Hematopoietic multipotent progenitor cell treated with erythropoietin and hydrocortisone succinate and interleukin-3 and kit ligand, for 4 days (in vitro differentiated cells): Measurements from ENCODE around the gene SRPRB.

Experiments
- DNase-seq: peaks from one replicate; pipeline ENCODE4 v3.0.0-alpha.2; 2015

Gene SRPRB

GRCh38 chr3:133849346-133849745 lies 43.7 kb downstream of the SRPRB start:
- no peak for DNase-seq

DNA sequence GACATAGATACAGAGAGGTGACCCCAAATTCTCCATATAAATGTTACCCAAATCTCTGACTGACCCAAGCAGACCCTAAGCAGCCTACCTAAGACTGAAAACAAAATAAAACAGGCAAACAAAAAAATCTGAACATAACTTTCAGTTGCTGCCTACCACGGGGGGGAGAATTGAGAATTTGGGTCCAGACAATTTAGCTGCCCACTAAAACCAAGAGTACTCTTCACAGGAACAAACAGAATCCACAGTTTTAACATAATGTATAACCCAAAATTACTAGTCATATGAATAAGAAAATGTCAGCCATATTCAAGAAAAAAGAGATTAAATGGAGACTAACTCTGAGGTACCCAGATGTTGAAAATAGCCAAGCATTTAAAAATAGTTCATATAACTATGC lies 44.4 kb downstream of the SRPRB start:
- DNase-seq: no peak

DNA sequence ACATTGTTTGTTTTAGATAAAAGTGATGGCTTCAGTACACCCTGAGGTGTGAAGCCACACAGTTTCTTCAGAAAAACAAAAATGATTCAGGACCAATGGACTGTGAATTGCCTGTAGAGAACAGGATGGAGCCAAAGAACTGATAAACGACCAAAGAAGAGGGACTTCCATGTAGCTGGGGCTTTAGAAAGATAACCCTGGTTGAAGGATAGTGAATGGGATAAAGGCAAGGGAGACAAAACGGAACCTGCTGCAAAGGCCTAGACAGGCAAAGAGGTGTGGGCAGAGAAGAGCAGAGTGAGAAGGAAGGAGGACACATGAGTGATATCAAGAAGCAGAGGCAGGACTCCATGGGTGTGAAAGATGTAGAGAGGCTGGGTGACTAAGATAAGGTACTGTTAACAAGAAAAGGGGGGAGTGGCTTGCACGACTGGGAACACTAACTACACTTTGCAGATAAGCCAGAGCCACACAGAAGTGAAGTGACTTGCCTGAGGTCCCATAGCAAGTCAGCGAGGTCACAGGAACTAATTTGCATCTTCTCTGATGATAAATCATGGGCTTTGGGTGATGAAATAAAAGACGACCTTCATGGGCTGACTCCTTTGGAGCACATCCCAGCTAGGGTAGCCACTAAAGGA lies 45.8 kb downstream of the SRPRB start:
- DNase-seq: peak; percentile 98

DNA sequence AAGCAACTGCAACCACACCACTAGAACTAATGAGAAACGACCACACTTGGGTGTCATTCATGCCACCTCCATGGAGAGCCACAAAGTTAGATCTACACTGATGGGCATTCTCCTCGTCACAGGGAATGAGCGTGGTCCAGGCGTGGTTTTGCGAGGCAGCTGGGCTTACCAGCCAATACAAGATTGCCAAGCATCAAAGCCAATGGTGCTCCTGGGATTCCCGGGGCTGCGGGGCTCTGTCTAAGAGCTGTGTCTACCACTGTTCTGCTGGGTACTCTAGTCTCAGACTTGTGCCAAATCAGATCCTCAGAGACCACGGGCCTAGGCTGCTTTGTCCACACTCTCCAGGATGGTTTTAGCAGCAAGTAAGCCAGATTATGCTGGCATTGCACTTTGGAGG lies 46.3 kb downstream of the SRPRB start:
- DNase-seq: no peak

DNA sequence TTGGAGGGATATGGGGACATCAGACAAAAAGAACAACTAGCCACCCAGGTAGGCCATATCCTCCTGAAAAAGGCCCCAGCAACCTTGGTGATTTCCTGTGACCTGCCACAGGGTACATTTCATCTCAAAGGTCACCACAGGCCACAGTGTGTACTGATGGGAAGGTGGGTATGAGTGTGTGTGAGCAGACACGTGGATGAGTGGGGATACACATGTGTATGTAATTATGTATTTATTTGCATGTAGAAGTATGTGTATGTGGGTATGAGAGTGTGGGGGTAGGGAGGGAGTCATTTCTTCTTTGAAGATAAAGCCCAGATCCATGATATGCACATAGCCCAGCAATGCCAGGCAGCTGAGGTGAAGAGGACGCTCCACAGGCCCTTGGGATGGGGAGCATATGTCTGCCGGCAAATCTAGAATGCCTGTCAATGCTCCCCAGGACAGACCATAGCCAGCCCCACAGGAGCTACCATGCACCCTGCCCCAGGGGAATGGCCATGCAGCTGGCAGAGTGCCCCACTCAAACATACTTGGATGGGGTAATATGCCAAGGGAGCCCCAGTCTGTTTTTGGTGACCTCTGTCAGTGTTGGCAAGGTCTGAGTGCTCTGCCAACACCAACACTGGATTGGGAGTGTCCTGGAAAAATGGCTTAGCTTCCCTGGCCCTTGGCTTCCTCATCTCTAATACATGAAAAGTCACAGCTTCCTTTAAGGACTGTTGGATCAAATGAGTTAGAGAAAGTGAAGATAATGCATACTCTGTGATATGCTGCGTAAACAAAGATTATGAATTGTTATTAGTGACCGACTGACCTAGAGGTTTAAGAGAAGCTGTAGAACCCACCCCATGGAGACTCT lies 47.7 kb downstream of the SRPRB start:
- DNase-seq: no peak

- no peak for DNase-seq
Measured at GRCh38 chr3:133853925-133854227, 48.3 kb downstream of the SRPRB start.

- DNase-seq: no peak
Measured at GRCh38 chr3:133854264-133855001, 48.8 kb downstream of the SRPRB start.

DNA sequence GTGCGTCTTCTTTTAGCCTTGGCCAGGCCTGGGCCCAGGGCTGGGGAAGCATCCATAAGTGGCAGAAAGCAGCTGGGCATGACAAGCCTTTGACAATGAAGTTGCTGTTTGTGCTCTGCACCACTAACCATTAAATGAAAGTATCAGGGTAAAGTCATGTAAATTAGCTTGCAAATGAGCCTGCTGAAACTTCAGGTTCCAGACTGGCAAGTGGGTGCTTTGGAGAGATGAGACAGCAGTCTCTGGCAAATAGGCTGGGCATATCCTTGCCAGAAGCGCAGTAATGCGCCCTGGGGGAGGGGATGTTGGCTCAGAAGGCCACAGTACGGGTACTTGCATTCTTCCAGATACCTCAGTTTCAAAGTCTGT lies 49.4 kb downstream of the SRPRB start:
- DNase-seq: no peak

DNA sequence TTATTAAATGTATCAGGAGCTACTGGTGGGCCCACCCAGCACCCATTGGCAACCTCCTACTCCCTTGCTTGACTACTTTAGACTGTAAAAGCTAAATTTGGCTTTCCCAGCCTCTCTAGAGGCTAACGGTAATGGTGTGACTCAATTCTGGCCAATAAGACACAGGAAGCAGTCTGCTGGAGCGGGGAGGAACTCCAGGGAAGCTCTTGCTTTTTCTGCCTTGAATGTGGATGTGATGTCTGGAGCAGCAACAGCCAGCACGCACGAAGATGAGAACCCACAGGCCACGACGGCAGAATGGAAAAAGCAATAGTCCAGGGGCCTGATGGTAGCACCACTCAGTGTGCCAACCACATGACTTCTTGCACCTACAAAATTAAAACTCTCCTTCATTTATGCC lies 50.2 kb downstream of the SRPRB start:
- DNase-seq: no peak

- no peak for DNase-seq
Measured at GRCh38 chr3:133856316-133856715, 50.7 kb downstream of the SRPRB start.

- peak; percentile 57 for DNase-seq
Measured at GRCh38 chr3:133857767-133858166, 52.2 kb downstream of the SRPRB start.

DNA sequence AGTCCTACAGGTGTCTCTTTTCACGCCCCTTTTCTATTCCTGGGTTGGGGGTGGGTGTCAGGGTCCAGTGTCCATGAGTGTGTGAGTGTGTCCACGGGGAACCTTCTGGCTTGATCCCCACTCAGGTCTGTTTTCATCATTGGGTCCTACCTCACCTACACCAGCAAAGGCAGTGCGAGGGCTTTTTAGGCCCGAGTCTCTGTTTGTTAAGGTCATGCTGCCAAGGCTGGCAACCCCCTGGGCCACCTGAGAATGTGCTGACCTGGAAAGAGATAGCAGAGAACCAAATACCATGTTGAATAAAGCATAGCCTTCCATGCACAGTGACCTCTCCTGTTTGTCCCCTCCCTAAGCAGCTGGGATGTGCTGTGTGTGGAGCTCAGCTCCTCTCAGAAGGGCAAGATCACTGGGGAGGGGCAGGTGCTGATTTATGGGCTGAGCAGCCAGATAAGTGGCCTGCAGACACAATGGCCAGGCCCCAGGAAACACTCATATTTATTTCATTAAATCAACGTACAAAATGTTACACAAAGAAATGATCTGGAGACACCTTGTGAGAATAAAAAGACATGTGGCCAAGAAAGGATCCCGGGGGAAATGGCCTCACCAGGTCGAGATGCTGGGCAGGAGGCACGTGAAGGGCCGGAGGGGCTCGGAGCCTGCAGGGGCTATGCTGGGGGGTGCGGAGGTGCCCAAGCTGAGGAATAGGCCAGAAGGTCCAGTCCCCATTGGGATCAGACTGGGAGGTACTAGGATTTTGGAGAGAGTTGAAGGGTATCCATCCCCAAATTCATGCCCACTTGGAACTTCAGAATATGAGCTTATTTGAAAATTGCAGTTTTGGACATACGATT lies 54.0 kb downstream of the SRPRB start:
- no peak for DNase-seq

DNA sequence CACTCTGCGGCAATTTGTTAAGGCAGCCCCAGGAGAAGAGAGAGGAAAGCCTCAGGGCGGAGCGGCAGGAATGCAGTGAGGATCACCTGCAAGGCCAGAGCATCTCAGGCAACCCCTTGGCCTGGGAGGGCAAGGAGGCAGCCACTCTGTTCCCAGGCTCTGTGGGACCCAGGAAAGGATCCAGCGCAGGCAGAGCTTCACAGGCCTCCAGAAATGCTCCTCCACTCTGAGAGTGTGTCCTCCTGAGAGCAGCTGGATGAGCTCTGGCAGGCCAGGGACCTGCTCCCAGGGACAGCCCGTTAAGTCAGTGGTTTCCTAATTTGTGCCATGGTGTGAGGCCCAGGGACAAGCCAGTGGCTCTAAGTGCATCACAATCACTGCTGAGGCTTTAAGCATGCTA lies 54.9 kb downstream of the SRPRB start:
- DNase-seq: no peak

DNA sequence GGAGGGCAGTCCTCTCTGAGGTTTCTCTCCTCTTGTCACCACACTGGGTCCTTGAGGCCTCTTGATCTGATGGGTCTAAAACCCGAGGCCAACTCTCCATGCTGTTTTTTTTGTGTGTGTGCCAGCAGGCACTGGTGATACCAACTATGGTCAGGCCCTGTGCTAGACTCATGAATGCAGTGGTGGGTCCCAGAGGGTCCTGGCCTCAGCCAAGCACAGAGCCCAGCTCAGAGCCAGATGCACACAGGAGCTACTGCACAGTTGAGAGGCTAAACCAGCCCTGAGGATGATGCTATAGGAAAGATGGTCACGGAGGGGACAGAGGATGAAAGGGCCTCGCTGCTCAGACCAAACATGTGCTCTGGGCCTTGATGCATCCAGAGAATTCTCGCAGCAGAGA lies 56.5 kb downstream of the SRPRB start:
- no peak for DNase-seq

DNA sequence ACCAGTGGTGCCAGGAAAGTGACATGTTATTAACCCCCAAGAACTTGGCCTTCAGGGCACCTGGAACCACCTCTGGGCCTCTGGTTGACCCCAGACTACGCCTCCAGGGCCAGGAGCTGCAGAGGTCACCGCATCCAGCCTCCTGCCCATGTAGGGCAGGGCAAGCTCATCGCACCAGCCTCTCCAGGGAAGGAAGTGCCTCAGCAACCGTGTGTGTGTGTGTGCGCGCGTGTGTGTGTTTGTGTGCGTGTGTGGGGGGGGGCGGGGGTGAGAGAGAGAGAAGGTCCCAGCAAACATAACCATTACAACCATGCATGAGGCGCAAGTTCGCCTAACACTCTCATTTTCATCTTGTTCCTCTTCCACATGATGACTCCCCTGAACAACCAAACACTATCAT lies 58.3 kb downstream of the SRPRB start:
- DNase-seq: no peak

DNA sequence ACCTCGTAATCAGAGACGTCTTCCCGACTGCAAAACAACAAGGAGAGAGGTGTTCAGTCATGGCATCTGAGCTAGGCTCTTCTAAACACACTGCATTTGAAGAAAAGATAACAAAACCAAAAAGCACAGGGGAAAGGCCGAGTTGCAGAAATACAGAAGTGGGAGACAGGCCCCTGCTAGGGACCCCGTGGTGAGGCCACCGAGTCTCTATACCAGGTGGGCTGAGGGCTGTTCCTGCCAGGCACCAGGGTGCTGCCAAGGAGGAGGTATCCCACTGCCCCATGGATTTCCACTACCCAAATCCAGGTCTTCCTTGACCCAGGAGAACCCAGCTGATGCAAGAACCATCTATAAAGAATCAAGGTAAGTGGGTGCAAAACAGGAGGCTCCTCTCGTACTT lies 59.0 kb downstream of the SRPRB start:
- DNase-seq: no peak

- no peak for DNase-seq
Measured at GRCh38 chr3:133865136-133865855, 59.7 kb downstream of the SRPRB start.

DNA sequence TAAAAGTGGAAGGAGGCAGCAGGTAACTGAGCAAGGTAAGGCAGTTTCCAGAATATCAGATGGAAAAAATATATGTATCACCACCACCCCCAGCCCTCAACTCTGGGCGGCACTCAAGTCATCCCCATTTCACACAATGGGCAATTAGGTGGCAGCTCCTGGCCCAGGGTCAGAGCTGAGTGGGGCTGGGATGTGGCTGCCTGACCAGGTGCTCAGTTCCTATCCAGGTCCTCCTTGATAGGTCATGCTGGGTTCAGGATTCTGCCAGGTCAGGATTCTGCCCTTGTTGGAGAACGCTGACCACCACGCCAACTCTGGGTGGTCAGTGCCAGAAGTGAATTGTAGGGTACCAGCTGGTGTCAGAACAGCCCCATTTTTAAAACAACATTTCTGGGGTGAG lies 60.5 kb downstream of the SRPRB start:
- no peak for DNase-seq

DNA sequence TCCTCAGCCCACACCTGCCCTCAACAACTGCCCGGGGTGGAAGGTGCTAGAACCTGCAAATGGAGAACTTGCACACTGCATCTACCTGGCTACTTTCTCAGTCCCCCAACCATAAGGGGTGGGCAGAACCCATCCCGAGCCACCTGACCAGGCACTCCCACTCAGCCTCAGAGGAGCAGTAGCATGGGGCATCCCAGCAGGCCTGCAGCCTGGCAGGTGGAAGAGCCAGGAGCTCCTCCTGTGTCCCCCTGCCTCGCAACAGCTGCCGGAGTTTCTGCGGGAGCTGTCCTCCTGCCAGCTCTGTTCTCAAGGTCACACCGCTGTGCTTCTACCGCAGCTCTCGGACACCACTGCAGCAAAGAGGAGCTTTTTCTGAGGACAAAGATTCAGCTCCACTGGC lies 62.6 kb downstream of the SRPRB start:
- no peak for DNase-seq

- DNase-seq: no peak
Measured at GRCh38 chr3:133868758-133869475, 63.3 kb downstream of the SRPRB start.

GRCh38 chr3:133869586-133869985 lies 64.0 kb downstream of the SRPRB start:
- DNase-seq: no peak

DNA sequence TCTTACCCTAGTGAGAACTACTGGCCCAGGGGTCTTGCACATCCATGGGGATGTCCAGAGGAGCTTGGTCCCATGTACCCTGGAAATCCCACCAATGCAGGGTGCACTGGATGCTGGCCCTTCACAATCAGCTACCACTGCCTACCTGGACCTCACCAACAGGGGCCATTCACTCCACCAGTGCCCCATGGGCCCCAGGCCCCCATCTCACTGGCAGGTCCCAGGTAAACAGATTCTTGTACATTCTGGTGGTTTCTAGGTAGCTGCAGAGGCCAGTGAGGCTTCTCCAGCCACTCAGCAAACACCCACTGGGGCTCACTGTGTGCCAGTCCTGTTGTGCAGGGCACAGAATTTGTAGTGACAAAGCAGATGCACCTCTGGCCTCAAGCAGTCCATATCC lies 65.2 kb downstream of the SRPRB start:
- DNase-seq: no peak
